GM08714 (cell line): ENCODE measurements around the gene ENDOG.
A peak's percentile ranks its signal among the peaks of the same experiment; 100 is the strongest.
"Not testable (repeated sequence)": the region's sequence is repeated elsewhere in the genome, so short reads cannot be mapped to it uniquely, and the experiment has no call there.

Source experiments
- H3K4me3 ChIP-seq: fragments of 200-500 bp; sonication (Bioruptor generic); 2 replicates; pipeline ENCODE4 v1.5.1; 2014; ENCODE audit warnings: mild to moderate bottlenecking, low read length, inconsistent platforms
- ZNF274 ChIP-seq: IDR thresholded peaks from 2 replicates; pipeline ENCODE4 v1.6.1; 2012; ENCODE audit warnings: mild to moderate bottlenecking, low read depth, low read length

The ENDOG gene

DNA sequence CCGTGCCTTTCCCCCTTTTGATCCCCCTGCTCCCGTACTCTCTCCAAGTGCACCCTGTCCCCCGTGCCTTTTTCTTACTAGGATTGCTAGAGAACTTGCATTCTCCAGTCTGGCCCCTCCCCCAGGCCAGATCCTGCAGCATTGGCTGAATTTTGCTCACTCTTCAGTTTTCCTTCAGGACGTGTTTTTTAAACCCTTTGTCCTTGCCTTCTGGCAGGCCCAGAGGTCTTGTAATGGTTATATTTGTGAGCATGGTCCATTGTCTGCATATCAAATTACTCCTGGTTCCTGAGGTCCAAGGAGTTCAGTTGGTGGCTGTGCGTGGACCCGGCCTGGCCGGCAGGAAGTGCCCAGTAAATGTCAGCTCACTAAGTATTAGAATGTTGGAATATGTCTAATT lies 30.6 kb upstream of the ENDOG start:
- H3K4me3 ChIP-seq = peak overlapping the region; percentile 89
- no peak for TF ChIP-seq ZNF274

DNA sequence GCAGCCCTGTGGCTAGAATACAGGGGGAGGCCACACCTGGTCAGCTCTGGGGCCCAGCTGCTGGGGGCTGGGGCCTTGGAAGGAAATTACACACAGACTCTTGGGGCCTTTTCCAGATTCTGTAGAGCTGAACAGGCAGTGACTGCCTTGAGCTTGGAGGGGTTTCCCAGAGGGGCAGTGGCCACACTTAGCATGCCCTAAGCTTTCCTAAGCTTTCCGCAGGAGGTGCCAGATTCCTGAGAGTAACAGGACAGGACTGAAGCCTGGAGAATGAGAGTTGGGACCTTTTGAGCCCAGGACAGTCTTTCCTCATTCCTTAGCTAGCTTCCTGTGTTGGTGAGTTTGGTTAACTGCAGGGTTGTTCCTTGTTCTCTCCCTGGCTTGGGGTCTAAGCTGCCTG lies 29.9 kb upstream of the ENDOG start:
- TF ChIP-seq ZNF274 = no peak
- H3K4me3 ChIP-seq = no peak overlapping the region; the same call in 1 of the 2 replicates

DNA sequence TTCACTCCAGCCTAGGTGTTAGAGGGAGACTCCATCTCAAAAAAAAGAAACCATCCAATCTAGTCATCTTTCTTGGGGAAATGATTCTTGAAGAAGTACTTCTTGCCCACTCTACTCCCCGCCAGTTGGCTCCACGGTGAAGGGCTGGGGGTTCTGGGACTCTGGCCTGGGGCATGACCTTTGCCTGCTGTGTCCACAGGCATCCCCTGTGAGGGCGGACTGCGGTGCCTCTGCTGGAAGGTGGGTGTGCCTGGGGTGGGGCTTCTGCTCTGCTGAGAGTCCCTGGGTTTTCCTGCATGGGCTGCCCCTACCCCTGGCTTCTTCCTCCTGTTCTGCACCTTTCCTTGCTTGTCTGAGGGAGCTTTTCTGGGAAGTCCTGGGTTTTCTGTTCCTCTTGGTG lies 27.8 kb upstream of the ENDOG start:
- TF ChIP-seq ZNF274 = no peak
- no peak overlapping the region for H3K4me3 ChIP-seq

DNA sequence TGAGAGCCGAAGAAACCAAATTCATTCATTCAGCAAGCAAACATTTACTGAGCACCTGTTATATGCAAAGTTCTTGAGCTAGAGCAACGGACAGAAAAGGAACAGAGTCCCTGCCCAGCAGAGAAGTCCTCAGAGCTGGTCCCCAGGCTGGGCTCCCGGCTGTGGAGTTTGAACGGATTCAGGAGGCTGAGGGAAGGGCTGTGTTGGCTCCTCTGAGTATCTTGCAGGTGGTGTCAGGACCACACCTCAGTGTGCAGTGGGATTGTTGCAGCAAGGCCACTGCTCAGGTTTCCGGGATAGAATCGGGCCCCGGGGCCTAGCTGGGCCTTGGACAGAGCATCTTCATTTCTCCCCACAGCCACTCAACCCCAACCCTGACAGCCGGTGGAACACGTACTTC lies 26.2 kb upstream of the ENDOG start:
- no peak overlapping the region for H3K4me3 ChIP-seq
- TF ChIP-seq ZNF274 = no peak

DNA sequence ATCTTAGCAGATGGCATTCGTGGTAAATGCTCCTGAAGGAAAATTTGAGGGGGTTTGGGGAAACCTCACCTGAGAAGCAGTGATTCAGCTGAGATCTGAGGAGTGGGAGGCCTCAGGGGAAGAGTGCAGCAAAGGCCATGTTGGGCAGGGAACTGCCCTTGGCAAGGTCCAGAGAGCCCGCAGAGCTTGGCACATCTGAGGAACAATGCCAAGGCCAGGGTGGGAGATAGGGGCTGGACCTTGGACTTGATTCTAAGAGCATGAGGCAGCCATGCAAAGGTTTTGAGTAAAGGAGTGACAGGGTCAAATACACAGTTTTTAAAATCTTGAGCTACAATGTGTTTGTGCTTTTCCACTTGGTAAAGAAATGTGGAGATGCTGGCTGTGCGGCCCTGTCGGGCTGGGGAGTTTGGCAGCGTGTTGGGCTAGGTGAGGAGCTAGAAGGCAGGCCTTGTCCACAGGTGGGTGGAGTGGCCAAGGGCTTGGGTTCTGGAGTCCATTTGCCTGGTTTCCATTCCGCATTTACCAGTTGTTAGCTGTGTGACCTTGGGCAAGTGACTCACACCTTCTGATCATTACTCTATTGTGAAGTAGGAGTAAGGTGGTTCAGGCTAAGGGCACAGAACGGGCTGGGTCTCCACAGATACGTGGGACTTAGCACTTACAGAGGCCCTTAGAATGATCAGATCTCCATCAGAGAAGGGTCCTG lies 25.2 kb upstream of the ENDOG start:
- no peak for TF ChIP-seq ZNF274
- no peak overlapping the region for H3K4me3 ChIP-seq

DNA sequence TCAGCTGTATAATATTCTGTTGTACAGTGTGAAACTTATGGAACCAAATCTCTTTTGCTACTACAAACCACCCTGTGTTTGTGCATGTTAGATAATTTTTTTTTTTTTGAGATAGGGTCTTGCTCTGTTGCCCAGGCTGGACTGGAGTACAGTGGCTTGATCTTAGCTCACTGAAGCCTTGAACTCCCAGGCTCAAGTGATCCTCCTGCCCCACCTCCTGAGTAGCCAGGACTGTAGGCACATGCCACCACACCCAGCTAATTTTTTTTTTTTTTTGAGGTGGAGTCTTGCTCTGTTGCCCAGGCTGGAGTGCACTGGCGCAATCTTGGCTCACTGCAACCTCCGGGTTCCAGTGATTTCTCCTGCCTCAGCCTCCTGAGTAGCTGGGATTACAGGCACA lies 23.3 kb upstream of the ENDOG start:
- H3K4me3 ChIP-seq = not testable (repeated sequence)

DNA sequence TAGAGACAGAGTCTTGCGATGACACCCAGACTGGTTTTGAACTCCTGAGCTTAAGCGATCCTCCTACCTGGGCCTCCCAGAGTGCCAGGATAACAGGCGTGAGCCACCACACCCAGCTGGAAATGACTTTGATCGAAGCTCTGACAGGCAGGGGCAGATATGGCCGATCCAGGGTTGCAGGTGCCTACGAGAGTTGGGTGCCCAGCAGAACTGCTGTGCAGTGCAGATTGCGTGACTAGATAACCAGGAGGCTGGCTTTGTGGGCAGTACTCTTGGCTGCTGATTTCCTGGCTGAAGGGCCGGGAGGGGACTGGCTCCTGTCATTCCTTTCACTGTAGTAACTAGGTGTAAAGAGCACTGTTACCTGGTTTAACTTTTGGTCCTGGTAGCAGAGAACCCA lies 19.4 kb upstream of the ENDOG start:
- no peak for TF ChIP-seq ZNF274

DNA sequence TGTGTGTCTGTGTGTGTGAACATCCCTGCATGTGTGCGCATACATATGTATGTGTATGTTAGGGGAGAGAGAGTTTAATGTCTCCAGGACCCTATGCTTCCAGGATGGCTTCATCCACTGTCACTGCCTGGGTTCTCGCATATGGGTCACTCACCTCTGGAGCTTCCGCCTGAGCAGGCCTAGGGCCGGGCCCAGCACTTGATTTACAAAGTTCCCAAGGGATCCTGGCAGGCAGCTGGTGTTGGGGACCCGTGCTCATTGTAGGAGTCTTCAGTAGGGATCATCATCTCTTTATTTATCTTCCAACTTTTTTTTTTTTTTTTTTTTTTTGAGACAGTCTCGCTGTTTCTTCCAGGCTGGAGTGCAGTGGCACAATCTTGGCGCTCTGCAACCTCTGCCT lies 18.2 kb upstream of the ENDOG start:
- H3K4me3 ChIP-seq = no peak overlapping the region
- no peak for TF ChIP-seq ZNF274

More for the DNA sequence above, 19.4 kb upstream of the ENDOG start:
- no peak overlapping the region for H3K4me3 ChIP-seq

DNA sequence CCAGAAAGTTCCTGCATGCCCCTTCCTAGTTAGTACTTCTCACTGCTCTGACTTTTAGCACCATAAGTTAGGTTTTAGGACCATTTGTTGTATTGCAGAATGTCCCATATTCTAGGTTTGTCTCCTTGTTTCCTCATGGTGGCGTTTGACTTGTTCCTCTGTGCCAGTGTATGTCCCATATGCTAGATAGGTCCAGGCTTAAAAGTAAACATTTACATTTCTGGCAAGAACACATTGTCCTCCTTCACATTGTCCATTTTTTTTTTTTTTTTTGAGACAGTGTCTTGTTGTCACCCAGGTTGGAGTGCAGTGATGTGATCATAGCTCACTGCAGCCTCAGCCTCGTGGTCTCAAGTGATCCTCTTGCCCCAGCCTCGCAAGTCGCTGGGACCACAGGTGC lies 15.8 kb upstream of the ENDOG start:
- no peak for TF ChIP-seq ZNF274
- no peak overlapping the region for H3K4me3 ChIP-seq

DNA sequence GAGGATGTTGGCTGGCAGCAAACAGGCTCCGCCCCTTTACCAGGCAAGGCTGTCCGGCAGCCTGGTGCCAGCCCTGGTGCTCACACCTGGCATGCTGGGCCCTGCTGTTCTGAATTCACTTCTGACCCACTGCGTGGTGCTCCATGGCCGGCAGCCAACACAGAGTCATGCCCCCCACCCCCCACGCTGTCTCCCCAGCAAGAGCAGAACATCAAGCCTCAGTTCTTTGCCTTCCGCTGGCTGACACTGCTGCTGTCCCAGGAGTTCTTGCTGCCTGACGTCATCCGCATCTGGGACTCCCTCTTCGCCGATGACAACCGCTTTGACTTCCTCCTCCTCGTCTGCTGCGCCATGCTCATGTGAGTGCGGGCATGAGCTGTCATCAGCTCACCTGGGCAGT lies 12.6 kb upstream of the ENDOG start:
- no peak overlapping the region for H3K4me3 ChIP-seq
- no peak for TF ChIP-seq ZNF274

DNA sequence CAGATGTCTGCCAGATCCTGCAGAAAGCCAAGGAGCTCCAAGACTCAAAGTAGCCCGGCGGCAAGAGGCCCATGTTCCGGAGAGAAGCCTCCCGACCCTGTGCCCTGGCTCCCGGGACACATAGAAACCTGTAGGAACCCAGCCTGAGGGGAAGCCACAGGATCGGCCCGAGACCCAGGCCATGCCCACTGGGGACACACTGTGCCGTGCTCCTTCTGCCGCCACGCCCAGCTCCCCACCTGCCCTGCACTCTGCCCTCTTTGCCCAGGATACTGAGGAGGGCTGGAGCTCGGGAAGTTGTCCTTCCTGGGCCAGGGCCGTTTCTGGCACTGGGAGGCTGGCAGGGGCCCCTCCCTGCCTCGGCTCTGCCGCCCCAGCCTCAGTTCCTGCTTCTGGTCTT lies 10.5 kb upstream of the ENDOG start:
- H3K4me3 ChIP-seq = no peak overlapping the region
- TF ChIP-seq ZNF274 = no peak

DNA sequence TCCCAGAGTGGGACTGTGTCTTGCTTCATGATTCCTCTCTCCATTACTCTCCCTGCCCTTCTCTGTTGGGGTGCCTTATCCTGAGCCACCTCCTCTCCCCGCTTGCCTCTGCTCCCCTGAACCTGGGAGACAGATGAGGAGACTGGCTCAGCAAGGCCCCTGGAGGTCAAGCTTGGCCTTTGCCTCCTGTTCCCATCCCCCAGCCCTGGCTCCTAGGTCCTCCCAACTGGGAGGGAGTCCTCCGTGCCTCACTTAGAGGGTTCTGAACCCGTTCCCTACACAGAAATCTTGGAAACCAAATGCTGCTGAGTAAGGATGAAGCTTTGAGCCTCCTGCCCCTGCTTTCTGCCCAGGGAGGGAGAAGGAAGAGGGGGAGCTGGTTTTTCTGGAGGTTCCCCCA lies 9.8 kb upstream of the ENDOG start:
- TF ChIP-seq ZNF274 = no peak
- H3K4me3 ChIP-seq = no peak overlapping the region

DNA sequence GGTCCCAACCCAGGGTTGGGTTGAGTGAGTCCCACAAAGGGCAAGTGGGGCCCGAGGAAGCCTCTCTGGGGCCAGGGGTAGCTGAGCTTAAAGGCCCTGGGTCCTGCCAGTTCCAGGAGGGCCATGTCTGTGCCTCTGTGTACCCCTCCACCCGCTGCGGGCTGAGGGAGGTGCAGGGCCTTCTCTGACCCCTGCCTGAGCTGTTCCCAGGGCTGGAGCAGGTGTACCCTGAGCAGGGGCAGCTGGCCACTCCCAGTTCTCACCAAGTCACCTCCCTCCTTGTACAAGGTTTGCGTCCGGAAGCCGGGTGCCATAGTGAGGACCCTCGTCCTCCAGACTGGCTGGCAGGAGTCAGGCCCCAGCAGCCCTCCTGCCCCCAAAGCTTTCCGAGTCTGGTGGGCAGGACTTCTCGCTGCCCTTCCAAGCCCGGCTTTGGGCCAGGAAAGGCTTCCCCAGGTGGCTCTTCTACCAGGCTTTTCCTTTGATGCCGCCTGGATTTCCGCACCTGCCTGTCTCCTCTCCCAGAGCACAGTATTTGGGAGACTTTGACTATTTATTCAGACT lies 9.2 kb upstream of the ENDOG start:
- no peak for TF ChIP-seq ZNF274
- no peak overlapping the region for H3K4me3 ChIP-seq

DNA sequence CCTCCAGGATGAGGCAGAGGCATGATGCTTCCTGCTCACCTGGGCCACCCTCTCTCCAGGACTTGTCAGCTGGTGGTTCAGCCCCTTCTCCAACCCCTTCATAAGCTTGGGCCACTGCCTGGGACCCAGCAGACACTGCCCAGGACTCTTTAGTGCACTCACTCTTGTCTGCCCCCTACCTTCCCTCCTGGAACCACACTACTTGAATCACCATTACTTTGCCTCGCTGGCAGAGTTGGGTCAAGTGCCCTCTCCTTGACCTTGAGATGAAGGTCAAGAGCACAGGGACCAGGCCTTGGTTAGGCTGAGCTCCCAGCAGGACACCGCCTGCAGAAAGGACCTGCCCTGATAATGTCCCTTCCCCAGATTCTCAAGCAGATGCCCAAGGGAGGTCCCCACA lies 8.5 kb upstream of the ENDOG start:
- H3K4me3 ChIP-seq = no peak overlapping the region
- TF ChIP-seq ZNF274 = no peak

DNA sequence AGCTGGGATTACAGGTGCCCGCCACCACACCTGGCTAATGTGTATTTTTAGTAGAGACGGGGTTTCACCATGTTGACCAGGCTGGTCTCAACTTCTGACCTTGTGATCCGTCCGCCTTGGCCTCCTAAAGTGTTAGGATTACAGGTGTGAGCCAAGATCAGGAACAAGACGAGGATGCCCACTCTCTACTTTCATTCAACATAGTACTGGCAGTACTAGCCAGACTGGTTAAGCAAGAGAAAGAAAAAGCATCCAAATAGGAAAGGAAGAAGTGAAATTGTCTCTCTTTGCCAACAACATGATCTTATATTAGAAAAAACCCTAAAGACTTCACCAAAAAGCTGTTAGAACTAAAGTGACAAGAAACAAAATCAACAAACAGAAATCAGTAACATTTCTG lies 7.4 kb upstream of the ENDOG start:
- TF ChIP-seq ZNF274 = no peak
- no peak overlapping the region for H3K4me3 ChIP-seq

DNA sequence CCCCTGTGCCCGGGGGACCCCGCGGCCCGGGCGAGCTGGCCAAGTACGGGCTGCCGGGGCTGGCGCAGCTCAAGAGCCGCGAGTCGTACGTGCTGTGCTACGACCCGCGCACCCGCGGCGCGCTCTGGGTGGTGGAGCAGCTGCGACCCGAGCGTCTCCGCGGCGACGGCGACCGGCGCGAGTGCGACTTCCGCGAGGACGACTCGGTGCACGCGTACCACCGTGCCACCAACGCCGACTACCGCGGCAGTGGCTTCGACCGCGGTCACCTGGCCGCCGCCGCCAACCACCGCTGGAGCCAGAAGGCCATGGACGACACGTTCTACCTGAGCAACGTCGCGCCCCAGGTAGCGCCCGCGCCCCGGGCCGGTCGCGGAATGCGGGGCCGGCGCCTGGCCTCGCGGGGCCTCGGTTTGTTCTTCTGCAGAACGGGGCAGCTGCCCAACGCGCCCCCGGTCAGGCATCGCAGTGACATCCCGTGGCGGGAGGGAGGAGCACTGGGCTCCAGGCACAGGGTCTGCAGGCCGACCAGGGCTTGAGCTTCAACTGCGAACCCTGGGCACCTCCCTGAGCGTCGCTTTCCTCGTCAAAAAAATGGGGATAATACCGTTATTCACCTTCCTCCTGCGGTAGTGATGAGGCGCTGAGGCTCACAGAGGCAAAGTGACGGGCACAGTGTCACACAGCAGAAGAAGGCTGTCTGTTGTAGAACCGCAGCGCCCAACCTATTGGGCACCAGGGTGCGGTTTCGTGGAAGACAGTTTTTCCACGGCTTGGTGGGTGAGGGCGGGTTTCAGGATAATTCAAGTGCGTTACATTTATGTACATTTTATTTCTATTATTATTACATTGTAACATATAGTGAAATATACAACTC lies 777 bp downstream of the ENDOG start:
- no peak for TF ChIP-seq ZNF274
- peak overlapping the region; percentile 69; the same call in 1 of the 2 replicates for H3K4me3 ChIP-seq
